Gastrocnemius medialis (tissue), 4 donors: ENCODE results near the gene LAMB3.

Experiments used
- POLR2A ChIP-seq, 2 donors: fragments of 450-650 bp; IDR thresholded peaks; one replicate each; pipeline ENCODE4 v1.6.1; 2017; ENCODE audit warnings: antibody characterized with exemption in 2 of 2, mild to moderate bottlenecking in 2 of 2, moderate library complexity in 2 of 2
- TF ChIP-seq, protein P1 (sequence below), 5 experiments: fragments of 450-650 bp in 3 of 5; fragments of 200-600 bp in 2 of 5; sonication (generic) in 2 of 5; IDR thresholded peaks in 4 of 5; conservative IDR thresholded peaks in 1 of 5; 1 replicate in 4 of 5; 2 replicates in 1 of 5; pipeline ENCODE4 v1.5.1; 2016 to 2019; ENCODE audit warnings: antibody characterized with exemption in 5 of 5, mild to moderate bottlenecking in 3 of 5, moderate library complexity in 3 of 5

DNA sequence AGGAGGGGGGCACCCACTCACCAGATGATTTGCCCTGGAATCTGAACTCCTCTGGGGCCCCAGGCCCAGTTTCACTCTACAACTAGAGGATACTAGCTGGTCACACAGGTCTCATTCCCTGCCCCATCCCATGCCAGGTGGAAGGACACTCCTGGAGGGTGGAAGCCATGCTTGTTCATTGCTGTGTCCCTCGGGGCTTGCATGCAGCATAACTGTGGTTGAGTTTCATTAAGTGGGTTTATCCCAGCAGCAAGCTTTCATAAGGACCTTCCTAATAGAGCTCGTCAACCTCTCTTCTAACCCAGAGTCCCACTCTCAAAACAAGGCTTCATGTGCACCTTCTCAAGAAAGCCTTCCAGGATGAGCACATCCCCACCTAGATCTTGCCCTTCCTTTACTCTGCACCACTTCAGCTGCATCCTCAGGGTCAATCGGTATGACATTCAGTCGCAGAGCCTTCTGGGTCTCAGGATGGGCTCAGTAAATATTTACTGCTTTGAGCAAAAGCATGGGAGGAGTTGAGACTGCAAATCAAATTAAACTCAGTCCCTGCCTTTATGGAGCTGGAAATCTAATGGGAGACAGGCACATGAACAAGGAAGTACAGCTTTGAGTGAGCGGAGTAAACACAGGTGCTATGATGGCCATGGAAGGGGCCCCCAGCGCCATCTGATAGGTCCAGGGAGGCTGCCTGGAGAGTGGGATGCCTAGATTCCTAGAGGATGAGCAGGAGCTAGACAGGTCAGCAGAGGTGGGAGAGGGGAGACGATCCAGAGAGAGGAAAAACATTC, 32.3 kb downstream of the LAMB3 start:
- TF ChIP-seq, protein P1, sequence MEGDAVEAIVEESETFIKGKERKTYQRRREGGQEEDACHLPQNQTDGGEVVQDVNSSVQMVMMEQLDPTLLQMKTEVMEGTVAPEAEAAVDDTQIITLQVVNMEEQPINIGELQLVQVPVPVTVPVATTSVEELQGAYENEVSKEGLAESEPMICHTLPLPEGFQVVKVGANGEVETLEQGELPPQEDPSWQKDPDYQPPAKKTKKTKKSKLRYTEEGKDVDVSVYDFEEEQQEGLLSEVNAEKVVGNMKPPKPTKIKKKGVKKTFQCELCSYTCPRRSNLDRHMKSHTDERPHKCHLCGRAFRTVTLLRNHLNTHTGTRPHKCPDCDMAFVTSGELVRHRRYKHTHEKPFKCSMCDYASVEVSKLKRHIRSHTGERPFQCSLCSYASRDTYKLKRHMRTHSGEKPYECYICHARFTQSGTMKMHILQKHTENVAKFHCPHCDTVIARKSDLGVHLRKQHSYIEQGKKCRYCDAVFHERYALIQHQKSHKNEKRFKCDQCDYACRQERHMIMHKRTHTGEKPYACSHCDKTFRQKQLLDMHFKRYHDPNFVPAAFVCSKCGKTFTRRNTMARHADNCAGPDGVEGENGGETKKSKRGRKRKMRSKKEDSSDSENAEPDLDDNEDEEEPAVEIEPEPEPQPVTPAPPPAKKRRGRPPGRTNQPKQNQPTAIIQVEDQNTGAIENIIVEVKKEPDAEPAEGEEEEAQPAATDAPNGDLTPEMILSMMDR (IDR thresholded peaks at IDR 0.05 in 4 of 5, conservative IDR thresholded peaks at IDR 0.05 in 1 of 5), result no peak
- no peak for TF ChIP-seq POLR2A (IDR thresholded peaks at IDR 0.05)
